ENCODE data around the gene RDX. TPM values are rescaled to one million over a fixed set of nuclear protein-coding genes. Genes with fewer than 3 reads are reported as not detected.

Gene RDX
- total and polyA plus RNA-seq, 2 of the 13 experiments (the other 11 are each of a cell fraction or from before 2014, with no cell fraction given), result 20.7 to 63.1 TPM

- TF ChIP-seq ZNF784 (CRISPR knock-in tag; IDR thresholded peaks at IDR 0.05; ENCODE audit: borderline replicate concordance) (no peak), FOXM1 (CRISPR knock-in tag; IDR thresholded peaks at IDR 0.05) (no peak), HOXA9 (CRISPR knock-in tag; IDR thresholded peaks at IDR 0.05; ENCODE audit: borderline replicate concordance) (no peak), ZNF264 (CRISPR knock-in tag; IDR thresholded peaks at IDR 0.05) (no peak), ZNF234 (CRISPR knock-in tag; conservative IDR thresholded peaks at IDR 0.05) (no peak), USF2 (IDR thresholded peaks at IDR 0.05; ENCODE audit: low read depth, low read length) (no peak), USF2 (CRISPR knock-in tag; IDR thresholded peaks at IDR 0.05; ENCODE audit: borderline replicate concordance) (no peak), SMC3 (IDR thresholded peaks at IDR 0.05; ENCODE audit: low read length) (no peak), PRMT3 (CRISPR knock-in tag; IDR thresholded peaks at IDR 0.05; ENCODE audit: borderline replicate concordance, low read depth) (no peak), SRY (CRISPR knock-in tag; IDR thresholded peaks at IDR 0.05) (no peak; the same call in 1 of the 2 replicates), TRIM22 (IDR thresholded peaks at IDR 0.05) (no peak), ZHX1 (CRISPR knock-in tag; IDR thresholded peaks at IDR 0.05; ENCODE audit: low read depth) (no peak), BRCA1 (CRISPR knock-in tag; IDR thresholded peaks at IDR 0.05) (no peak), KDM1A (CRISPR knock-in tag; IDR thresholded peaks at IDR 0.05) (no peak), GPBP1L1 (CRISPR knock-in tag; IDR thresholded peaks at IDR 0.05) (no peak), ZBTB34 (CRISPR knock-in tag; IDR thresholded peaks at IDR 0.05) (no peak)
Measured at GRCh38 chr11:110296226-110297075, at the start of gene RDX (continued).

All from HepG2 (cell line).